ENCODE data around the gene SNAP25. TPM values are rescaled to one million over a fixed set of nuclear protein-coding genes. Genes with fewer than 3 reads are reported as not detected.

SNAP25 gene
- total and polyA plus RNA-seq, 10 of the 15 experiments (the other 5 are each of a cell fraction or from before 2014, with no cell fraction given) = not detected

DNA sequence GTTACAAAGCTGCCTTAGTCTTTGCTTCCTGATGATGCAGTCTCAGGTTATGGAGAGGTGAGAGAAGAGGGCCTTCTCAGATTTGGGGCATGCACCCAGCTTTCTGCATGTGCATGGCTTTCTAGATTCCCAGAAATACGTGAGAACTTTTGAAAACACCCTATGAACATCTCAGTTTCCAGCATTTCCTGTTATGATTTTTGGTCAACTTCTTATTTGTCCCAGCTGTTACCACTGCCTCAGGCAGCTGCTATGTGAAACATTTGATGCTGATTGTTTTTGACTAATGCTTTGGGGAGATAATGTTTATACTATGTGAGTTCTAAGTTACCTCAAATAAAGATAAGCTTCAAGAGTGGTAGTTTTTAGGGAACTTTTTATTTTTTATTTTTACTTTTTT lies 9.5 kb upstream of the SNAP25 start:
- RAD21 ChIA-PET (ENCODE audit: unreplicated experiment) = no interaction called here
- FAIRE-seq = no peak
- CTCF ChIA-PET = no interaction called here
- Histone ChIP-seq H3K79me2 (ENCODE audit: control insufficient read depth, insufficient read depth, low read length) (no peaks in the 10 kb centered on the region), H3K27me3 (replicated peaks in 1 of 2; ENCODE audit: control insufficient read depth in 2 of 2, insufficient read depth in 2 of 2, low read length in 1 of 2) (no peaks in the 10 kb centered on the region; a peak in 1 of 4 replicates), H3K4me3 (no peak overlapping the region), H3K4me2 (ENCODE audit: control insufficient read depth, insufficient read depth) (no peak overlapping the region), H4K20me1 (ENCODE audit: control insufficient read depth, insufficient read depth) (no peaks in the 10 kb centered on the region), H3K27ac (ENCODE audit: control insufficient read depth, insufficient read depth) (no peak overlapping the region), H3K9me3 (replicated peaks; ENCODE audit: control insufficient read depth, insufficient read depth, low read length) (no peaks in the 10 kb centered on the region), H3K9ac (ENCODE audit: control insufficient read depth, insufficient read depth, low read length) (no peak overlapping the region), H3K4me1 (ENCODE audit: control insufficient read depth, insufficient read depth, low read length) (no peaks in the 10 kb centered on the region), H3K36me3 (ENCODE audit: control insufficient read depth in 2 of 2, insufficient read depth in 2 of 2, low read length in 1 of 2) (no peaks in the 10 kb centered on the region), H2AFZ (ENCODE audit: control insufficient read depth, low read depth, low read length) (no peak overlapping the region)
- SMC1A ChIA-PET (ENCODE audit: uncharacterized antibody, unreplicated experiment) = no interaction called here
- BruUV-seq (replicated peaks) = no TSS peak
- WGBS (ENCODE audit: insufficient coverage, insufficient replicate concordance, low lambda C conversion rate, missing lambda C conversion rate) = 6% methylated on average over 1 of the region's 1 CpG
- POLR2A ChIA-PET = no interaction called here
- TF ChIP-seq MXI1 (IDR thresholded peaks at IDR 0.05; ENCODE audit: low read depth, low read length) = no peak
- DNase-seq (ENCODE audit: low read depth, low spot score) = no peak
- in situ Hi-C loops (cut with MboI) (no loop called here), intact Hi-C loops (cut with micrococcal nuclease; ENCODE audit: unreplicated experiment) (no loop called here)
- no peak for ATAC-seq

- 19% methylated on average over 2 of the region's 2 CpGs for WGBS (ENCODE audit: insufficient coverage, insufficient replicate concordance, low lambda C conversion rate, missing lambda C conversion rate)
- intact Hi-C loops (cut with micrococcal nuclease; ENCODE audit: unreplicated experiment) (no loop called here), in situ Hi-C loops (cut with MboI) (no loop called here)
- Histone ChIP-seq H3K36me3 (ENCODE audit: control insufficient read depth in 2 of 2, insufficient read depth in 2 of 2, low read length in 1 of 2) (no peaks in the 10 kb centered on the region), H3K79me2 (ENCODE audit: control insufficient read depth, insufficient read depth, low read length) (no peaks in the 10 kb centered on the region), H3K9ac (ENCODE audit: control insufficient read depth, insufficient read depth, low read length) (no peak overlapping the region), H4K20me1 (ENCODE audit: control insufficient read depth, insufficient read depth) (no peaks in the 10 kb centered on the region), H3K4me3 (no peak overlapping the region), H3K9me3 (replicated peaks; ENCODE audit: control insufficient read depth, insufficient read depth, low read length) (no peaks in the 10 kb centered on the region; the same call in 2 of the 3 replicates), H3K4me1 (ENCODE audit: control insufficient read depth, insufficient read depth, low read length) (no peaks in the 10 kb centered on the region), H3K27ac (ENCODE audit: control insufficient read depth, insufficient read depth) (no peak overlapping the region), H3K4me2 (ENCODE audit: control insufficient read depth, insufficient read depth) (no peak overlapping the region), H2AFZ (ENCODE audit: control insufficient read depth, low read depth, low read length) (no peak overlapping the region), H3K27me3 (replicated peaks in 1 of 2; ENCODE audit: control insufficient read depth in 2 of 2, insufficient read depth in 2 of 2, low read length in 1 of 2) (no peaks in the 10 kb centered on the region; a peak in 1 of 4 replicates)
- BruUV-seq (replicated peaks) = no TSS peak
- RAD21 ChIA-PET (ENCODE audit: unreplicated experiment) = no interaction called here
- SMC1A ChIA-PET (ENCODE audit: uncharacterized antibody, unreplicated experiment) = interaction anchor here (0.6 to 1.2 kb wide), 3 partner anchors 28 to 233 kb away, joined by 3 read pairs; no protein-coding TSS in a partner anchor
- FAIRE-seq (no peak), DNase-seq (ENCODE audit: low read depth, low spot score) (no peak), ATAC-seq (no peak)
- POLR2A ChIA-PET = no interaction called here
- CTCF ChIA-PET = no interaction called here
- TF ChIP-seq ZBTB33 (IDR thresholded peaks at IDR 0.05) (no peak), HDGF (IDR thresholded peaks at IDR 0.05) (no peak), MXI1 (IDR thresholded peaks at IDR 0.05; ENCODE audit: low read depth, low read length) (no peak), NKRF (conservative IDR thresholded peaks at IDR 0.05) (no peak), RUNX3 (IDR thresholded peaks at IDR 0.05; ENCODE audit: low read length) (no peak), EP300 (IDR thresholded peaks at IDR 0.05; ENCODE audit: borderline replicate concordance in 1 of 2, control insufficient read depth in 1 of 2, low read depth in 2 of 2, low read length in 2 of 2) (no peak), NFYA (IDR thresholded peaks at IDR 0.05; ENCODE audit: borderline replicate concordance, low read depth, low read length) (no peak), RBBP5 (conservative IDR thresholded peaks at IDR 0.05) (no peak), E2F4 (IDR thresholded peaks at IDR 0.05; ENCODE audit: low read depth, low read length) (no peak)
- TF ChIP-seq, protein P1, sequence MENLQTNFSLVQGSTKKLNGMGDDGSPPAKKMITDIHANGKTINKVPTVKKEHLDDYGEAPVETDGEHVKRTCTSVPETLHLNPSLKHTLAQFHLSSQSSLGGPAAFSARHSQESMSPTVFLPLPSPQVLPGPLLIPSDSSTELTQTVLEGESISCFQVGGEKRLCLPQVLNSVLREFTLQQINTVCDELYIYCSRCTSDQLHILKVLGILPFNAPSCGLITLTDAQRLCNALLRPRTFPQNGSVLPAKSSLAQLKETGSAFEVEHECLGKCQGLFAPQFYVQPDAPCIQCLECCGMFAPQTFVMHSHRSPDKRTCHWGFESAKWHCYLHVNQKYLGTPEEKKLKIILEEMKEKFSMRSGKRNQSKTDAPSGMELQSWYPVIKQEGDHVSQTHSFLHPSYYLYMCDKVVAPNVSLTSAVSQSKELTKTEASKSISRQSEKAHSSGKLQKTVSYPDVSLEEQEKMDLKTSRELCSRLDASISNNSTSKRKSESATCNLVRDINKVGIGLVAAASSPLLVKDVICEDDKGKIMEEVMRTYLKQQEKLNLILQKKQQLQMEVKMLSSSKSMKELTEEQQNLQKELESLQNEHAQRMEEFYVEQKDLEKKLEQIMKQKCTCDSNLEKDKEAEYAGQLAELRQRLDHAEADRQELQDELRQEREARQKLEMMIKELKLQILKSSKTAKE (IDR thresholded peaks at IDR 0.05; ENCODE audit: low read depth, poor library complexity, severe bottlenecking) = no peak
Measured at GRCh38 chr20:10213526-10213925, 5.1 kb upstream of the SNAP25 start.
